Measurements from ENCODE around the gene UGT1A1.

Gene UGT1A1

GRCh38 chr2:233768076-233768475, 8.0 kb downstream of the UGT1A1 start:
- no peak for TF ChIP-seq FOXM1 (IDR thresholded peaks at IDR 0.05; ENCODE audit: borderline replicate concordance, low read depth)
- no peak for TF ChIP-seq CREB1 (IDR thresholded peaks at IDR 0.05; ENCODE audit: low read depth)
- TF ChIP-seq EGR1 (IDR thresholded peaks at IDR 0.05), result no peak

GRCh38 chr2:233769260-233769659, 9.2 kb downstream of the UGT1A1 start:
- TF ChIP-seq RAD21 (IDR thresholded peaks at IDR 0.05; ENCODE audit: low read depth) (no peak), YY1 (IDR thresholded peaks at IDR 0.05; ENCODE audit: low read depth) (no peak), CEBPB (IDR thresholded peaks at IDR 0.05) (no peak), REST (IDR thresholded peaks at IDR 0.05; ENCODE audit: low read depth) (no peak), TEAD4 (IDR thresholded peaks at IDR 0.05) (no peak), USF1 (IDR thresholded peaks at IDR 0.05) (no peak), EP300 (IDR thresholded peaks at IDR 0.05; ENCODE audit: borderline replicate concordance) (no peak), FOXM1 (IDR thresholded peaks at IDR 0.05; ENCODE audit: borderline replicate concordance, low read depth) (no peak), ZBTB7A (IDR thresholded peaks at IDR 0.05; ENCODE audit: low read depth) (no peak), NFIC (IDR thresholded peaks at IDR 0.05) (no peak), MAX (IDR thresholded peaks at IDR 0.05) (no peak), TCF12 (IDR thresholded peaks at IDR 0.05; ENCODE audit: low read depth) (no peak)

- TF ChIP-seq RAD21 (IDR thresholded peaks at IDR 0.05; ENCODE audit: low read depth) (no peak), MAX (IDR thresholded peaks at IDR 0.05) (no peak), EGR1 (IDR thresholded peaks at IDR 0.05) (no peak), TCF12 (IDR thresholded peaks at IDR 0.05; ENCODE audit: low read depth) (no peak), YY1 (IDR thresholded peaks at IDR 0.05; ENCODE audit: low read depth) (no peak), TEAD4 (IDR thresholded peaks at IDR 0.05) (no peak), NFIC (IDR thresholded peaks at IDR 0.05) (no peak), ZBTB7A (IDR thresholded peaks at IDR 0.05; ENCODE audit: low read depth) (no peak), CREB1 (IDR thresholded peaks at IDR 0.05; ENCODE audit: low read depth) (no peak), TAF1 (IDR thresholded peaks at IDR 0.05; ENCODE audit: low read depth) (no peak), EP300 (IDR thresholded peaks at IDR 0.05; ENCODE audit: borderline replicate concordance) (no peak), USF1 (IDR thresholded peaks at IDR 0.05) (no peak), FOXM1 (IDR thresholded peaks at IDR 0.05; ENCODE audit: borderline replicate concordance, low read depth) (no peak), REST (IDR thresholded peaks at IDR 0.05; ENCODE audit: low read depth) (no peak), CEBPB (IDR thresholded peaks at IDR 0.05) (no peak)
These were observed 12.1 kb downstream of the UGT1A1 start for GRCh38 chr2:233772153-233772552.

- no peak for TF ChIP-seq CEBPB (IDR thresholded peaks at IDR 0.05)
- TF ChIP-seq EP300 (IDR thresholded peaks at IDR 0.05; ENCODE audit: borderline replicate concordance), result no peak
- no peak for TF ChIP-seq EGR1 (IDR thresholded peaks at IDR 0.05)
- no peak for TF ChIP-seq RAD21 (IDR thresholded peaks at IDR 0.05; ENCODE audit: low read depth)
- TF ChIP-seq YY1 (IDR thresholded peaks at IDR 0.05; ENCODE audit: low read depth), result no peak
- no peak for TF ChIP-seq ZBTB7A (IDR thresholded peaks at IDR 0.05; ENCODE audit: low read depth)
- TF ChIP-seq MAX (IDR thresholded peaks at IDR 0.05), result no peak
- TF ChIP-seq FOXM1 (IDR thresholded peaks at IDR 0.05; ENCODE audit: borderline replicate concordance, low read depth), result no peak
- no peak for TF ChIP-seq USF1 (IDR thresholded peaks at IDR 0.05)
- no peak for TF ChIP-seq TCF12 (IDR thresholded peaks at IDR 0.05; ENCODE audit: low read depth)
- no peak for TF ChIP-seq TEAD4 (IDR thresholded peaks at IDR 0.05)
- no peak for TF ChIP-seq REST (IDR thresholded peaks at IDR 0.05; ENCODE audit: low read depth)
- TF ChIP-seq NFIC (IDR thresholded peaks at IDR 0.05), result no peak
- TF ChIP-seq CREB1 (IDR thresholded peaks at IDR 0.05; ENCODE audit: low read depth), result no peak
- no peak for TF ChIP-seq TAF1 (IDR thresholded peaks at IDR 0.05; ENCODE audit: low read depth)
These were observed 12.5 kb downstream of the UGT1A1 start for GRCh38 chr2:233772583-233772982.

Data from Ishikawa (cell line).